MM.1S (cell line): ENCODE data around the gene LDLR.

Experiments
- CTCF ChIP-seq: fragments of 300-600 bp; sonication (generic); IDR thresholded peaks from 2 replicates; pipeline ENCODE4 v1.5.1; 2016; ENCODE audit warnings: antibody characterized with exemption, low read length, mixed read lengths
- EZH2 ChIP-seq: fragments of 300-600 bp; sonication (generic); optimal IDR thresholded peaks from 2 replicates; pipeline ENCODE3; 2017; ENCODE audit warnings: low read depth, mild to moderate bottlenecking, antibody characterized with exemption, low read length, mixed read lengths
- EZH2phosphoT487 ChIP-seq: fragments of 300-600 bp; sonication (generic); IDR thresholded peaks from 2 replicates; pipeline ENCODE4 v1.6.1; 2018; ENCODE audit warnings: antibody characterized with exemption, low read length

DNA sequence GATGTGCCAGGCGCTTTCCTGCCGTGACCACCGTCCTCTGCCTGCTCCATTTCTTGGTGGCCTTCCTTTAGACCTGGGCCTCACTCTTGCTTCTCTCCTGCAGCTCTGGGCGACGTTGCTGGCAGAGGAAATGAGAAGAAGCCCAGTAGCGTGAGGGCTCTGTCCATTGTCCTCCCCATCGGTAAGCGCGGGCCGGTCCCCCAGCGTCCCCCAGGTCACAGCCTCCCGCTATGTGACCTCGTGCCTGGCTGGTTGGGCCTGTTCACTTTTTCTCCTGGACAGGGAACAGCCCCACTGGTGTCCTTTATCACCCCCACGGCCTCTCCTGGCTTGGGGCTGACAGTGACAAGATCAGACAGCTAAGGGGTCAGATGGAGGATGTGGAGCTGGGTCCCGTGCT, 38.6 kb downstream of the LDLR start:
- TF ChIP-seq CTCF (no peak), EZH2 (no peak), EZH2phosphoT487 (no peak)
